ENCODE measurements around the gene DNM3. TPM values are rescaled to one million over a fixed set of nuclear protein-coding genes. Genes with fewer than 3 reads are reported as not detected.
"Not testable (repeated sequence)": the region's sequence is repeated elsewhere in the genome, so short reads cannot be mapped to it uniquely, and the experiment has no call there.

The DNM3 gene
- total and polyA plus RNA-seq, 2 of the 8 experiments (the other 6 are each of a cell fraction or from before 2014, with no cell fraction given) = 2.0 to 8.5 TPM

GRCh38 chr1:172055816-172056419, 214.6 kb downstream of the DNM3 start:
- H2BK20ac ChIP-seq (ENCODE audit: low read length); H3K79me1 ChIP-seq (ENCODE audit: low read depth, low read length); H2BK15ac ChIP-seq (ENCODE audit: low read length); H3K27me3 ChIP-seq (replicated peaks in 1 of 4; ENCODE audit: control insufficient read depth in 3 of 4, extremely low read depth in 1 of 4, insufficient read depth in 3 of 4, low read length in 3 of 4); H3K4ac ChIP-seq (replicated peaks; ENCODE audit: insufficient read length, low read depth, low read length); H3K36me3 ChIP-seq (ENCODE audit: control insufficient read depth in 2 of 4, insufficient read depth in 4 of 4, low read length in 3 of 4); H3K27ac ChIP-seq (ENCODE audit: low read depth, low read length); H2AK5ac ChIP-seq (ENCODE audit: low read depth, low read length); H3K79me2 ChIP-seq (ENCODE audit: control insufficient read depth in 1 of 2, insufficient read depth in 2 of 2, low read length in 2 of 2); POLR2A ChIA-PET (ENCODE audit: partially characterized antibody); H2BK120ac ChIP-seq (replicated peaks; ENCODE audit: low read depth, low read length); H3K9me3 ChIP-seq (ENCODE audit: insufficient read depth in 2 of 2, low read depth in 1 of 2, low read length in 1 of 2); H2BK12ac ChIP-seq (ENCODE audit: low read depth, low read length); H4K8ac ChIP-seq (ENCODE audit: extremely low read depth, insufficient read depth, low read length); H3K4me1 ChIP-seq (replicated peaks in 1 of 4; ENCODE audit: control insufficient read depth in 3 of 4, insufficient read depth in 4 of 4, low read length in 3 of 4); H3K23me2 ChIP-seq (ENCODE audit: low read depth, low read length); H3K14ac ChIP-seq (ENCODE audit: insufficient read length); H3K23ac ChIP-seq (ENCODE audit: insufficient read length); H2BK5ac ChIP-seq (ENCODE audit: low read depth, low read length); H4K91ac ChIP-seq (replicated peaks; ENCODE audit: insufficient read length, low read length); H2AFZ ChIP-seq (ENCODE audit: low read length); H3K56ac ChIP-seq (replicated peaks; ENCODE audit: insufficient read length, low read depth, low read length); H3K4me2 ChIP-seq (ENCODE audit: insufficient read depth in 1 of 2, low read depth in 2 of 2, low read length in 2 of 2); H3K4me3 ChIP-seq (ENCODE audit: extremely low read depth in 1 of 4, insufficient read depth in 2 of 4, low read depth in 3 of 4, low read length in 4 of 4); H4K5ac ChIP-seq (ENCODE audit: insufficient read length, low read depth, low read length); H3K9ac ChIP-seq (replicated peaks in 1 of 4; ENCODE audit: extremely low read depth in 1 of 4, low read depth in 3 of 4, low read length in 3 of 4); H4K20me1 ChIP-seq (replicated peaks in 1 of 2; ENCODE audit: control insufficient read depth in 1 of 2, insufficient read depth in 2 of 2, low read length in 2 of 2); H3K18ac ChIP-seq (ENCODE audit: extremely low read depth, low read length); FAIRE-seq: not testable (repeated sequence)
- 97% methylated on average over 16 of the region's 23 CpGs; no CpG with 5 or more reads in 1 of the 2 experiments for WGBS, 2 experiments (ENCODE audit: extremely low coverage in 1 of 2, insufficient coverage in 1 of 2, insufficient read length in 1 of 2, insufficient replicate concordance in 2 of 2, low coverage in 1 of 2, low lambda C conversion rate in 2 of 2, missing lambda C conversion rate in 1 of 2)
- peak in 1 of 2 experiments; percentile 58 for DNase-seq (ENCODE audit: low read depth in 1 of 2, low spot score in 2 of 2)
- CTCF ChIA-PET (ENCODE audit: partially characterized antibody) = interaction anchor here (0.8 kb wide), 1 partner anchor 25 kb away, joined by 3 read pairs; no protein-coding TSS in a partner anchor

All from H1 (cell line).